Ectodermal cell (in vitro differentiated cells): ENCODE measurements around the gene CHRNA1.

Experiments used
- H3K27ac ChIP-seq: 2 replicates; pipeline ENCODE4 v1.7.0; 2013; ENCODE audit warnings: mild to moderate bottlenecking, low read depth, low read length; ENCODE audit not compliant: insufficient read depth, poor library complexity, severe bottlenecking
- H3K27me3 ChIP-seq: 2 replicates; pipeline ENCODE4 v1.7.0; 2013; ENCODE audit warnings: mild to moderate bottlenecking, low read length; ENCODE audit not compliant: insufficient read depth, control insufficient read depth, poor library complexity, severe bottlenecking
- H3K36me3 ChIP-seq: one replicate; pipeline ENCODE4 v1.7.0; 2013; ENCODE audit warnings: low read length; ENCODE audit not compliant: control insufficient read depth, insufficient read depth
- H3K4me1 ChIP-seq: one replicate; pipeline ENCODE4 v1.7.0; 2013; ENCODE audit warnings: low read length; ENCODE audit not compliant: control insufficient read depth, insufficient read depth
- H3K4me3 ChIP-seq: 2 replicates; pipeline ENCODE4 v1.7.0; 2013; ENCODE audit warnings: low read depth, low read length, control low read depth; ENCODE audit not compliant: insufficient read depth
- H3K9me3 ChIP-seq: 2 replicates; pipeline ENCODE4 v1.7.0; 2013; ENCODE audit warnings: mild to moderate bottlenecking, low read length, moderate library complexity; ENCODE audit not compliant: control insufficient read depth
- WGBS, 2 experiments: methylation state at CpG; one replicate each; pipeline ENCODE4 v1.1.7; 2013; ENCODE audit warnings: missing lambda C conversion rate in 2 of 2; 5-methylcytosine and 5-hydroxymethylcytosine counted together

The CHRNA1 gene

DNA sequence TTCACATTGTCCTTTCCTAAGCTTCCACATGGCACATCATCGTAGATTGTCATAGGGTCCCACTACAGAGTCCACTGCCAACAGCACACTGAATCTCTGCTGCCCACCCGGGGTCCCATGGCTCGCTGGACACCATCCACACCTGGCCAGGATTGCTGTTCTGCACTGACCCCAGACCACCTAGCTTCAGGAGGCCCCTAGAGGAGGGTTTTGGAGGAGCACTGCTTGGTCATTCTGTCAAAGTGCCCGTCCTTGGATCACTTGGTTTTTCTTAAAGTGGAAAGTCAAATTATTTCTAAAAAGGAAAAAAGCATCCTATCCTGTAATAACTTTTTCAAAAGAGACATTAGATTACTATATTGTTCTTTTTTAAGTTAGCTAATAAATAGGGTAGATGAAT lies 59.0 kb downstream of the CHRNA1 start:
- no peaks in the 10 kb centered on the region for H3K27me3 ChIP-seq
- no peaks in the 10 kb centered on the region for H3K9me3 ChIP-seq
- no peaks in the 10 kb centered on the region for H3K36me3 ChIP-seq
- H3K27ac ChIP-seq: no peak overlapping the region
- H3K4me3 ChIP-seq: no peak overlapping the region
- H3K4me1 ChIP-seq: no peaks in the 10 kb centered on the region
- 86 to 92% methylated on average over 3 to 4 of the region's 4 CpGs for WGBS, 2 experiments

DNA sequence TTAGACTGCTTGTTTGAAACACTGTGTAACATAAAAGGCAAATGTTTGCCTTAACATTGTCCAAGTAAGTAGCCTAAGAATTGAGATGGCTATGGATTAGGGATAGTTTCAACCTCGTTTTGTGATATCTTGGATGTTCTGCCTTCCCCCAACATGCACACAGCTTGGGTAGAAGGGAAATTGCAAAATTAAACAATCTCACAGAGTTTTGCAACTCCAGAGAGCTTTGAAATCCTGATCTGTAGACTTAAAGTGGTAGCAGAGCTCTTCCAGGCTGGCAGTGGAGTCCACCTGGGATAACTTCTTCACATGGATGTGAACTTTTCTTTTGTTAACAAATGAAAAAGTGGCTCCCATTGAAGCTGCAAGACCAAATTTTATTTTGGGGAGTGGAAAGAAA lies 59.6 kb downstream of the CHRNA1 start:
- no peak overlapping the region for H3K27ac ChIP-seq
- WGBS, 2 experiments: 88 to 96% methylated on average over 1 of the region's 1 CpG
- H3K9me3 ChIP-seq: no peaks in the 10 kb centered on the region
- no peaks in the 10 kb centered on the region for H3K27me3 ChIP-seq
- H3K36me3 ChIP-seq: no peaks in the 10 kb centered on the region
- H3K4me1 ChIP-seq: no peaks in the 10 kb centered on the region
- H3K4me3 ChIP-seq: no peak overlapping the region

DNA sequence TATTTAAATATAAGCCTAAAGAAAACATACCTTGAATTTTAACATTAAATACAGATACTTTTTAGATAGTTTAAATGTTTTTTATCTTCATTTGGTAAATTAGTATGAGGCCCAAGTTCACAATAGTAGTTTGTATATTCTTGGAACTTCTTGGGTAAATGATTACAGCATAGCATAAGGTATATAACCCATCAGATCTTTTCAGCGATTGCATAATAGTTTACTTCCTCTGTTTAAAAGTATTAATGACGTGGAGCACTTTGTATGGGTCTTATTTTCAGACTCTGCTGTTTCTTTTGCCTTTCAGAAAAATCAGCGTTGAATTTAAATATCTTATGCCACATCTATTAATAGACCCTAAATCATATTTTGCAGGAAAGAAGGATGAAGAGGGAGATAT lies 60.2 kb downstream of the CHRNA1 start:
- Histone ChIP-seq H3K4me3 (no peak overlapping the region), H3K9me3 (no peaks in the 10 kb centered on the region), H3K27ac (no peak overlapping the region), H3K36me3 (no peaks in the 10 kb centered on the region), H3K27me3 (no peaks in the 10 kb centered on the region), H3K4me1 (no peaks in the 10 kb centered on the region)
- 97 to 100% methylated on average over 1 to 3 of the region's 3 CpGs for WGBS, 2 experiments

DNA sequence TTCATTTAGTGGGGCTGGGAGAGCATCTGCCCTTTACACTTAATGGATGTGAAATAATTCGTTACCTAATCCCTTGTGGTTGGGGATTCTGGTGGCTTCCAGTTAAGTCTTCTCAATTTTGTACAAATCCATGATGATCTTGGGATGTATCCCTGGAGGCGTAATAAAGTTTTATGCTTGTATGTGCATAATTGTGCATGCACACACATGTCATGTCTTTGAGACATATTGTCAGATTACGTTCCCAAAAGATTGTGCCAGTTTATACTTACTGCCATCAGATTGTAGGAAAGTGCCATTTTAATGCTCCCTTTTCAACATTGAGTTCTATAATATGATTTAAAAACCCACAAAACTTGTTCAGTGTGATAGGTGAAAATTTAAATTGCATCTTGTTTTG lies 60.8 kb downstream of the CHRNA1 start:
- H3K9me3 ChIP-seq: no peaks in the 10 kb centered on the region
- no peaks in the 10 kb centered on the region for H3K27me3 ChIP-seq
- no peaks in the 10 kb centered on the region for H3K36me3 ChIP-seq
- no peak overlapping the region for H3K27ac ChIP-seq
- H3K4me3 ChIP-seq: no peak overlapping the region
- no peaks in the 10 kb centered on the region for H3K4me1 ChIP-seq
- 95 to 96% methylated on average over 3 of the region's 3 CpGs for WGBS, 2 experiments

DNA sequence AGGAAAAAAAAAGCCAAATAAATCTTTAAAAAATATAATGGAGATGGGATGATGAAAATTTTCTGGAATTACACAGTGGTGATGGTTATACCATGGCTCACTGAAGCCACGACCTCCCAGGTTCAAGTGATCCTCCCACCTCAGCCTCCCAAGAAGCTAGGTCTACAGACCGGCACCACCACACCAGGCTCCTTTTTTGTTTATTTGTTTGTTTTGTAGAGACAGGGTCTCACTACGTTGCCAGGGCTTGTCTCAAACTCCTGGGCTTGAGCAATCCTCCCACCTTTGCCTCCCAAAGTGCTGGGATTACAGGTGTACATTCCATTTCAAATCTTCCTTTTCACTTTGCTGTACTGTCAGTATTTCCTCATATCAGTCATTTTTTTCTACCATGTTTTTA lies 61.7 kb downstream of the CHRNA1 start:
- Histone ChIP-seq H3K27me3 (no peaks in the 10 kb centered on the region), H3K9me3 (no peaks in the 10 kb centered on the region), H3K4me1 (no peaks in the 10 kb centered on the region), H3K27ac (no peak overlapping the region), H3K36me3 (no peaks in the 10 kb centered on the region), H3K4me3 (no peak overlapping the region)
- WGBS, 2 experiments: 82 to 85% methylated on average over 3 of the region's 3 CpGs

DNA sequence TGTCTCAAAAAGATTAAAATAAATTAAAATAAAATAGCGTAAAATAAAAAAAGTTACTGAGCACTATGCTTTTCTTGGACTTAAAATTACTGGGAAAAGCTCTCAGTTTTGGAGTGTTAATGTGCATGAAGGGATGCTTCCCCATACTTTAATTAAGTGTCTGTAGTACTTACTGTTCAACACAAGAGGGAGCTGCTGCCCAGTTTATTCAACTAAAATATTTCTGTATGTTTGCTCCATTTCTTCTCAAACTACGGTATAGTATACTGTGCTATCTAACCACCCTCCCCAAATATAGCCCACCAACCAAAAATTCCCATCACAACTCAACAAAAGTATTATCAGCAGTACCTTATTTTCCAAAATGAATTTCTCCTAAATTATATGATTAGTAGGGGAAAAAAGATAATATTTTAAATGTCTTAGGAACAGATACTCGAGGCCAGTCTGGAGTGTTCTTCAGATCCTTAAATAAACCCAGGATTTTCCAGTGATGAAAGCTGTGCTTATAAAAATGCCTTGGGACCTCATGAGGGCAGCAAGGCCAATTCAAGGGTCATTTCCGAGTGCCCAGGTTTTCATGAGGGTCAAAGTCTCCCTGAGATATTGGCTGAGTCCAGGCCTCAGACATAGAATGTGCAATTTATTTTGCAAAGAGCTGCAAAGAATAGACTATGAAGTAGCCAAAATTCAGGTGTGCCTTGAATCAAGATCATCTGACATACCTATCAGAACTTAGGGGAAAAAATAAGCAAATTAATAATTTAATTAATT lies 64.1 kb downstream of the CHRNA1 start:
- WGBS, 2 experiments: 42 to 44% methylated on average over 4 of the region's 4 CpGs

More for the DNA sequence above, 64.1 kb downstream of the CHRNA1 start:
- no peaks in the 10 kb centered on the region for H3K27me3 ChIP-seq
- H3K36me3 ChIP-seq: no peaks in the 10 kb centered on the region
- H3K4me1 ChIP-seq: no peaks in the 10 kb centered on the region
- H3K4me3 ChIP-seq: no peak overlapping the region
- H3K9me3 ChIP-seq: no peaks in the 10 kb centered on the region
- no peak overlapping the region for H3K27ac ChIP-seq
